ENCODE measurements around the gene RELN.

RELN gene

GRCh38 chr7:104017001-104017400 is 27.5 kb upstream of the RELN start (continued):
- TF ChIP-seq SETDB1 (IDR thresholded peaks at IDR 0.05; ENCODE audit: insufficient read length, low read length) (no peak), ZNF132 (tag by site-specific recombination; IDR thresholded peaks at IDR 0.05; ENCODE audit: borderline replicate concordance) (no peak), ZNF112 (tag by site-specific recombination; IDR thresholded peaks at IDR 0.05) (no peak)

DNA sequence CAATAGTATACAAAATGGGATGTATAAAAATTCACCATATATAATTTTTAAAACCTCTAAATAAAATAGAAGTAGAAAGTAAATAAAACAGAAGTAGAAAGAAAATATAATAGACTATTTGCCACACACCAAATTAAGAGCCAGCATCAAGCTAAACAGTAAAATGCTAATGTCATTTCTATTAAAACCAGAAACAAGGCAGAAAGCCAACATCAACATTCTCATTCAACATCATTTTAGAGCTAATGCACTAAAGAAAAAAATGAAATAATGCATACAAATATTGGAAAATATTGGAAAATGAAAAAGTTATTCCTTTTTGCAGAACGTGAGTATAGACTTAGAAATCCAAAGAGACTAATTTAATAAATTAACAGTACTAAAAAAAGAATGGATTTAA is 23.4 kb upstream of the RELN start:
- ChIA-PET CTCF (no interaction called here), POLR2A (no interaction called here)
- Histone ChIP-seq H3K36me3 (ENCODE audit: control insufficient read depth in 2 of 2, insufficient read depth in 1 of 2, low read length in 2 of 2) (no peaks in the 10 kb centered on the region), H3K27ac (ENCODE audit: extremely low read depth, low read depth, low read length) (no peak overlapping the region), H3K4me3 (ENCODE audit: low read depth, low read length) (no peak overlapping the region), H3K4me1 (ENCODE audit: control insufficient read depth, insufficient read depth, low read length) (no peaks in the 10 kb centered on the region), H3K9me3 (ENCODE audit: control insufficient read depth, insufficient read depth, low read depth, low read length) (no peaks in the 10 kb centered on the region)
- TF ChIP-seq ZNF132 (tag by site-specific recombination; IDR thresholded peaks at IDR 0.05; ENCODE audit: borderline replicate concordance) (no peak), ZNF302 (tag by site-specific recombination; IDR thresholded peaks at IDR 0.05; ENCODE audit: low read depth) (no peak), ZNF596 (tag by site-specific recombination; IDR thresholded peaks at IDR 0.05) (no peak), TCF7L2 (IDR thresholded peaks at IDR 0.05; ENCODE audit: borderline replicate concordance, low read depth, low read length) (no peak), YY1 (tag by site-specific recombination; IDR thresholded peaks at IDR 0.05) (no peak), BCL11A (tag by site-specific recombination; IDR thresholded peaks at IDR 0.05; ENCODE audit: low read depth) (no peak), ZNF112 (tag by site-specific recombination; IDR thresholded peaks at IDR 0.05) (no peak), ZNF677 (tag by site-specific recombination; IDR thresholded peaks at IDR 0.05) (no peak), HOXD13 (CRISPR knock-in tag; IDR thresholded peaks at IDR 0.05; ENCODE audit: borderline replicate concordance) (no peak), MEIS1 (CRISPR knock-in tag; IDR thresholded peaks at IDR 0.05; ENCODE audit: borderline replicate concordance) (no peak), ZNF558 (tag by site-specific recombination; IDR thresholded peaks at IDR 0.05) (no peak), ZNF248 (tag by site-specific recombination; IDR thresholded peaks at IDR 0.05) (no peak), ZNF624 (tag by site-specific recombination; IDR thresholded peaks at IDR 0.05) (no peak), ZNF350 (tag by site-specific recombination; IDR thresholded peaks at IDR 0.05) (no peak), ZNF658 (tag by site-specific recombination; IDR thresholded peaks at IDR 0.05) (no peak), ZNF629 (tag by site-specific recombination; IDR thresholded peaks at IDR 0.05) (no peak), MZF1 (tag by site-specific recombination; IDR thresholded peaks at IDR 0.05; ENCODE audit: borderline replicate concordance) (no peak), ZNF692 (tag by site-specific recombination; IDR thresholded peaks at IDR 0.05) (no peak), GLI2 (tag by site-specific recombination; IDR thresholded peaks at IDR 0.05; ENCODE audit: borderline replicate concordance, low read depth) (no peak), ZNF639 (tag by site-specific recombination; IDR thresholded peaks at IDR 0.05) (no peak)

GRCh38 chr7:104011829-104012228 is 22.4 kb upstream of the RELN start:
- Histone ChIP-seq H3K36me3 (ENCODE audit: control insufficient read depth in 2 of 2, insufficient read depth in 1 of 2, low read length in 2 of 2) (no peaks in the 10 kb centered on the region), H3K27ac (ENCODE audit: extremely low read depth, low read depth, low read length) (no peak overlapping the region), H3K9me3 (ENCODE audit: control insufficient read depth, insufficient read depth, low read depth, low read length) (no peaks in the 10 kb centered on the region), H3K4me3 (ENCODE audit: low read depth, low read length) (no peak overlapping the region), H3K4me1 (ENCODE audit: control insufficient read depth, insufficient read depth, low read length) (no peaks in the 10 kb centered on the region)
- POLR2A ChIA-PET, result no interaction called here
- CTCF ChIA-PET, result no interaction called here
- TF ChIP-seq PRDM6 (tag by site-specific recombination; IDR thresholded peaks at IDR 0.05) (no peak), RBAK (tag by site-specific recombination; IDR thresholded peaks at IDR 0.05) (no peak), TSHZ1 (tag by site-specific recombination; IDR thresholded peaks at IDR 0.05; ENCODE audit: borderline replicate concordance) (no peak), ZNF426 (tag by site-specific recombination; IDR thresholded peaks at IDR 0.05) (no peak), ZNF660 (tag by site-specific recombination; IDR thresholded peaks at IDR 0.05) (no peak)
- TF ChIP-seq, protein P1, sequence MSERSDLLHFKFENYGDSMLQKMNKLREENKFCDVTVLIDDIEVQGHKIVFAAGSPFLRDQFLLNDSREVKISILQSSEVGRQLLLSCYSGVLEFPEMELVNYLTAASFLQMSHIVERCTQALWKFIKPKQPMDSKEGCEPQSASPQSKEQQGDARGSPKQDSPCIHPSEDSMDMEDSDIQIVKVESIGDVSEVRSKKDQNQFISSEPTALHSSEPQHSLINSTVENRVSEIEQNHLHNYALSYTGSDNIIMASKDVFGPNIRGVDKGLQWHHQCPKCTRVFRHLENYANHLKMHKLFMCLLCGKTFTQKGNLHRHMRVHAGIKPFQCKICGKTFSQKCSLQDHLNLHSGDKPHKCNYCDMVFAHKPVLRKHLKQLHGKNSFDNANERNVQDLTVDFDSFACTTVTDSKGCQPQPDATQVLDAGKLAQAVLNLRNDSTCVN (tag by site-specific recombination; optimal IDR thresholded peaks at IDR 0.05), result no peak

Data from HEK293 (cell line).